Measurements from ENCODE around the gene PEDS1. TPM values are rescaled to one million over a fixed set of nuclear protein-coding genes. Genes with fewer than 3 reads are reported as not detected.

PEDS1 gene
- total and polyA plus RNA-seq, 2 of the 13 experiments (the other 11 are each of a cell fraction or from before 2014, with no cell fraction given) = 30.5 to 93.9 TPM

GRCh38 chr20:50165684-50166554 is 12.4 kb upstream of the PEDS1 start (continued):
- TF ChIP-seq ZNF710 (CRISPR knock-in tag; IDR thresholded peaks at IDR 0.05; ENCODE audit: borderline replicate concordance) (peak; percentile 97), ZNF354B (CRISPR knock-in tag; IDR thresholded peaks at IDR 0.05) (no peak), PHF5A (CRISPR knock-in tag; IDR thresholded peaks at IDR 0.05; ENCODE audit: low read depth, unreplicated experiment) (no peak), RORA (CRISPR knock-in tag; IDR thresholded peaks at IDR 0.05) (peak; percentile 75), ZNF17 (CRISPR knock-in tag; IDR thresholded peaks at IDR 0.05) (no peak), ZNF839 (CRISPR knock-in tag; IDR thresholded peaks at IDR 0.05; ENCODE audit: borderline replicate concordance) (no peak), ZNF350 (CRISPR knock-in tag; IDR thresholded peaks at IDR 0.05; ENCODE audit: borderline replicate concordance, low read depth) (peak; percentile 100), ZNF142 (CRISPR knock-in tag; IDR thresholded peaks at IDR 0.05) (peak; percentile 60; the same call in 1 of the 2 replicates), EP300 (IDR thresholded peaks at IDR 0.05; ENCODE audit: low read depth in 2 of 2, low read length in 2 of 2) (peak in 1 of 2 experiments; percentile 83), EP300 (CRISPR knock-in tag; IDR thresholded peaks at IDR 0.05; ENCODE audit: borderline replicate concordance) (peak; percentile 75), ZNF883 (CRISPR knock-in tag; IDR thresholded peaks at IDR 0.05; ENCODE audit: not compliant biosample characterization) (peak; percentile 74), KLF9 (CRISPR knock-in tag; IDR thresholded peaks at IDR 0.05; ENCODE audit: low read depth) (peak; percentile 74; the same call in 1 of the 2 replicates), RARA (CRISPR knock-in tag; IDR thresholded peaks at IDR 0.05) (peak; percentile 94), SIX1 (CRISPR knock-in tag; IDR thresholded peaks at IDR 0.05; ENCODE audit: borderline replicate concordance) (no peak; the same call in 1 of the 2 replicates), HIVEP1 (CRISPR knock-in tag; IDR thresholded peaks at IDR 0.05) (peak; percentile 99), GABPB1 (CRISPR knock-in tag; IDR thresholded peaks at IDR 0.05) (0 out of 2 replicates have a peak, but pooled peaks have one; percentile 49), GATA4 (IDR thresholded peaks at IDR 0.05; ENCODE audit: borderline replicate concordance, low read depth) (no peak; the same call in 1 of the 2 replicates)
- TF ChIP-seq, protein P1, sequence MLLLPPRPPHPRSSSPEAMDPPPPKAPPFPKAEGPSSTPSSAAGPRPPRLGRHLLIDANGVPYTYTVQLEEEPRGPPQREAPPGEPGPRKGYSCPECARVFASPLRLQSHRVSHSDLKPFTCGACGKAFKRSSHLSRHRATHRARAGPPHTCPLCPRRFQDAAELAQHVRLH (CRISPR knock-in tag; IDR thresholded peaks at IDR 0.05; ENCODE audit: borderline replicate concordance, low read depth) = peak; percentile 86; the same call in 1 of the 2 replicates
- TF ChIP-seq, protein P2, sequence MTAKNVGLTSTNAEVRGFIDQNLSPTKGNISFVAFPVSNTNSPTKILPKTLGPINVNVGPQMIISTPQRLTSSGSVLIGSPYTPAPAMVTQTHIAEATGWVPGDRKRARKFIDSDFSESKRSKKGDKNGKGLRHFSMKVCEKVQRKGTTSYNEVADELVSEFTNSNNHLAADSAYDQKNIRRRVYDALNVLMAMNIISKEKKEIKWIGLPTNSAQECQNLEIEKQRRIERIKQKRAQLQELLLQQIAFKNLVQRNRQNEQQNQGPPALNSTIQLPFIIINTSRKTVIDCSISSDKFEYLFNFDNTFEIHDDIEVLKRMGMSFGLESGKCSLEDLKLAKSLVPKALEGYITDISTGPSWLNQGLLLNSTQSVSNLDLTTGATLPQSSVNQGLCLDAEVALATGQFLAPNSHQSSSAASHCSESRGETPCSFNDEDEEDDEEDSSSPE (CRISPR knock-in tag; IDR thresholded peaks at IDR 0.05) = peak; percentile 66

All from HepG2 (cell line).